Esophagus muscularis mucosa (tissue), 4 donors: ENCODE data around the gene DACT2. TPM values are rescaled to one million over a fixed set of nuclear protein-coding genes. Genes with fewer than 3 reads are reported as not detected.

Source experiments
- DNase-seq: peaks from one replicate; pipeline ENCODE4 v3.0.0-alpha.2; 2017; ENCODE audit errors: extremely low spot score
- H3K27ac ChIP-seq, 4 donors: fragments of 200-600 bp; sonication (generic); replicated peaks in 1 of 4; 1 replicate in 3 of 4; 2 replicates in 1 of 4; pipeline ENCODE4 v1.5.1; 2016 to 2019; ENCODE audit warnings: mild to moderate bottlenecking in 1 of 4
- H3K27me3 ChIP-seq, 4 donors: fragments of 200-600 bp; sonication (generic); one replicate each; pipeline versions ENCODE4 v1.5.1 to v1.6.0; 2016 to 2019
- H3K36me3 ChIP-seq, 4 donors: fragments of 200-600 bp; sonication (generic); one replicate each; pipeline ENCODE4 v1.5.1; 2016 to 2019
- H3K4me1 ChIP-seq, 4 donors: fragments of 200-600 bp; sonication (generic); one replicate each; pipeline ENCODE4 v1.5.1; 2016 to 2019
- H3K4me3 ChIP-seq, 4 donors: fragments of 200-600 bp; sonication (generic); 1 replicate in 2 of 4; 2 replicates in 2 of 4; pipeline ENCODE4 v1.5.1; 2016 to 2019; ENCODE audit warnings: mild to moderate bottlenecking in 4 of 4, moderate library complexity in 1 of 4
- H3K9me3 ChIP-seq, 4 donors: fragments of 200-600 bp; sonication (generic); 1 replicate in 3 of 4; 2 replicates in 1 of 4; pipeline ENCODE4 v1.5.1; 2016 to 2019
- EP300 ChIP-seq: sonication (generic); formaldehyde crosslinking; IDR thresholded peaks from one replicate; pipeline ENCODE4 v1.6.1; 2017; ENCODE audit warnings: antibody characterized with exemption
- POLR2A ChIP-seq: fragments of 450-650 bp; IDR thresholded peaks from one replicate; pipeline ENCODE4 v1.6.1; 2017; ENCODE audit warnings: antibody characterized with exemption, moderate library complexity, mild to moderate bottlenecking, low read depth
- POLR2AphosphoS5 ChIP-seq, 2 donors: sonication (generic); formaldehyde crosslinking; IDR thresholded peaks; one replicate each; pipeline ENCODE4 v1.6.1; 2017; ENCODE audit warnings: antibody characterized with exemption in 2 of 2
- WGBS: methylation state at CpG from one replicate; pipeline ENCODE4 v1.1.5; 2018; 5-methylcytosine and 5-hydroxymethylcytosine counted together
- intact Hi-C: fragments of 100-400 bp; cut with DNase I; formaldehyde crosslinking; loops from one replicate; pipeline ENCODE4 v1.15.1; 2023
- total RNA-seq, 4 donors: library from RNA; depleted of rRNA; stranded (reverse); fragments of >200 nt; gene quantifications; one replicate each; pipeline versions ENCODE4 v1.1.0 to v1.2.1, GENCODE V29; 2016
- TF ChIP-seq, protein P1 (sequence below), 3 experiments: fragments of 200-600 bp in 2 of 3; fragments of 450-650 bp in 1 of 3; sonication (generic) in 2 of 3; IDR thresholded peaks; one replicate each; pipeline ENCODE4 v1.5.1; 2017 to 2019; ENCODE audit warnings: antibody characterized with exemption in 3 of 3, mild to moderate bottlenecking in 2 of 3, moderate library complexity in 1 of 3

Gene DACT2
- total RNA-seq, 4 donors from 2014 or later = 0.83 to 2.5 (median 1.3) TPM

DNA sequence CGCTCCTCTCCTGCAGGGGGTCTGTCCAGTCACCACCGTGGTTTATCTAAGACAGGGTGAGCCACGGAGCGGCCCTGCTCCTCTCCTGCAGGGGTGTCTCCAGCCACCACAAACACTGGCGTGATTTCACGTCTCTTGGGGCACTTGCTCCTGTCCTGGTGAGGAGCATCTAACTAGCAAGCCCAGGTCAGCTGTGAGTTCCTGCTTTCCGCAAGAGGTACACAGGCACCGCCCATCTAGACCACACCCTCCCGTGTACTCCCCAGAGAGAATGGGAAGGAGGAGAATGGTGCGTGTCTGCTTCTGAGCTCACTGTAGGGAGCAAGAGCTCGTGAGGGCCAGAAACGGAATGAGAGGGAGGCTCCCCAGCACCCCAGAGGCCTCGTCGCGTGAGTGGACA, 40.7 kb downstream of the DACT2 start:
- Histone ChIP-seq H3K27ac (no peak overlapping the region), H3K4me1 (no peaks in the 10 kb centered on the region), H3K4me3 (no peak overlapping the region), H3K9me3 (no peaks in the 10 kb centered on the region), H3K27me3 (peaks cover 0 to 62% (median 0%) of the 10 kb centered on the region in 4 donors), H3K36me3 (no peaks in the 10 kb centered on the region)
- no peak for DNase-seq
- WGBS = 88% methylated on average over 15 of the region's 15 CpGs
- TF ChIP-seq POLR2AphosphoS5 (IDR thresholded peaks at IDR 0.05) = no peak
- no peak for TF ChIP-seq POLR2A
- no peak for TF ChIP-seq EP300
- TF ChIP-seq, protein P1, sequence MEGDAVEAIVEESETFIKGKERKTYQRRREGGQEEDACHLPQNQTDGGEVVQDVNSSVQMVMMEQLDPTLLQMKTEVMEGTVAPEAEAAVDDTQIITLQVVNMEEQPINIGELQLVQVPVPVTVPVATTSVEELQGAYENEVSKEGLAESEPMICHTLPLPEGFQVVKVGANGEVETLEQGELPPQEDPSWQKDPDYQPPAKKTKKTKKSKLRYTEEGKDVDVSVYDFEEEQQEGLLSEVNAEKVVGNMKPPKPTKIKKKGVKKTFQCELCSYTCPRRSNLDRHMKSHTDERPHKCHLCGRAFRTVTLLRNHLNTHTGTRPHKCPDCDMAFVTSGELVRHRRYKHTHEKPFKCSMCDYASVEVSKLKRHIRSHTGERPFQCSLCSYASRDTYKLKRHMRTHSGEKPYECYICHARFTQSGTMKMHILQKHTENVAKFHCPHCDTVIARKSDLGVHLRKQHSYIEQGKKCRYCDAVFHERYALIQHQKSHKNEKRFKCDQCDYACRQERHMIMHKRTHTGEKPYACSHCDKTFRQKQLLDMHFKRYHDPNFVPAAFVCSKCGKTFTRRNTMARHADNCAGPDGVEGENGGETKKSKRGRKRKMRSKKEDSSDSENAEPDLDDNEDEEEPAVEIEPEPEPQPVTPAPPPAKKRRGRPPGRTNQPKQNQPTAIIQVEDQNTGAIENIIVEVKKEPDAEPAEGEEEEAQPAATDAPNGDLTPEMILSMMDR (IDR thresholded peaks at IDR 0.05) = no peak
- intact Hi-C loops = no loop called here

DNA sequence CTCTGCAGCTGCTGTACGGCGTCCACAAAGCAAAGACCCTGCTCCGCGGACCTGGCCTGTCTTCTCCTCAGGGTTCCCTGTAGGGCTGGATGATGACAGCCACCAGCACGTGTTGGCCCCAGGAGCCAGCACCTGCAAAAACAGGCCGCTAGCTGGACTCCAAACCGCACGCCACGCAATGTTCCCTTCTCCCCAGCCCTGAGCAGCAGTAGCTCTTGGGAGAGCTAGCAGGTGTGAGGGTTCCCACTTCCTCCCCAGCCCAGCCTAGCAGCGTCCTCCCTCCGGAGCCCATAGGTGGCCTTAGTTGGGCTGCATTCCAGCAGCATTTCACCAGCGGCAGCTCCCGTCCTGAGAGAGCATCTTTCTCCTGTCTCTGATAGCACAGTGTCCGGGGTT, 42.3 kb downstream of the DACT2 start:
- TF ChIP-seq, protein P1 (IDR thresholded peaks at IDR 0.05) = no peak
- TF ChIP-seq EP300 (no peak), POLR2AphosphoS5 (IDR thresholded peaks at IDR 0.05) (no peak), POLR2A (no peak)
- H3K27me3 ChIP-seq = peaks cover 0 to 68% (median 0%) of the 10 kb centered on the region in 4 donors
- no peaks in the 10 kb centered on the region for H3K36me3 ChIP-seq
- 77% methylated on average over 11 of the region's 14 CpGs for WGBS
- DNase-seq = no peak
- intact Hi-C loops = no loop called here
- no peak overlapping the region for H3K27ac ChIP-seq
- H3K4me3 ChIP-seq = no peak overlapping the region
- no peaks in the 10 kb centered on the region for H3K4me1 ChIP-seq
- H3K9me3 ChIP-seq = no peaks in the 10 kb centered on the region

DNA sequence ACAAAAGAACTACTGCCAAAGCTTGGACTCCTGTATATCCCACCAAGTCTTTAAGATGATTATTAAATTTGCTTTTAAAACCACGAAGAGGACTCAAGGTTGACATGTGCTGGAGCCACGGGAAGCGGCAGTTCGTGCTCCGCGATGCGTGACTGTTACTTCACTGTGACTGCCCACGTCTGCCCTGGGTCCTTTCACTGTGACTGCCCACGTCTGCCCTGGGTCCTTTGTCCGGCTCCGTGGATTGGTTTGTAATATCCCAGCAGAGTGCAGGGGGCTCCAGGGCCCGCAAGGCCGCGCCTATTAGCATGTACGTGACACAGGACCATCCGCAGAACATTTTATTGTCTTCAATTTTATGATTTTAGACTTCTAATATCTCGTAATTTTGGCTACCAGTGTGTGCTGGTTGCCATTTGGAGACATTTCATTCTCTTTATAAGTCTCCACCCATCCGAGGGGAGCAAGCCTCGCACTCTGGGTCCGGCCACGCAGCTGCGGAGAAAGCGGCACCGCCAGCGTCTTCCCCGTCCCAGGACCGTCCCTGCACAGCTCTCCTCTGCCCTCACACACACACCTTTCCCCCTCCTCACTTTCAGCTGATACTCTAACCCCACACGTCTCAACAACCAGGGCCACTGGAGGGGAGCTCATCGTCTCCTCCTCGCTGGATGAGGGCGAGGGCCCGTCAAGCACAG, 42.9 kb downstream of the DACT2 start:
- Histone ChIP-seq H3K9me3 (no peaks in the 10 kb centered on the region), H3K36me3 (no peaks in the 10 kb centered on the region), H3K27ac (no peak overlapping the region), H3K4me3 (no peak overlapping the region), H3K27me3 (peaks cover 0 to 68% (median 0%) of the 10 kb centered on the region in 4 donors), H3K4me1 (no peaks in the 10 kb centered on the region)
- no peak for DNase-seq
- TF ChIP-seq POLR2AphosphoS5 (IDR thresholded peaks at IDR 0.05) (no peak), POLR2A (no peak), EP300 (no peak)
- TF ChIP-seq, protein P1 (IDR thresholded peaks at IDR 0.05) = no peak
- WGBS = 88% methylated on average over 32 of the region's 32 CpGs
- intact Hi-C loops = no loop called here

DNA sequence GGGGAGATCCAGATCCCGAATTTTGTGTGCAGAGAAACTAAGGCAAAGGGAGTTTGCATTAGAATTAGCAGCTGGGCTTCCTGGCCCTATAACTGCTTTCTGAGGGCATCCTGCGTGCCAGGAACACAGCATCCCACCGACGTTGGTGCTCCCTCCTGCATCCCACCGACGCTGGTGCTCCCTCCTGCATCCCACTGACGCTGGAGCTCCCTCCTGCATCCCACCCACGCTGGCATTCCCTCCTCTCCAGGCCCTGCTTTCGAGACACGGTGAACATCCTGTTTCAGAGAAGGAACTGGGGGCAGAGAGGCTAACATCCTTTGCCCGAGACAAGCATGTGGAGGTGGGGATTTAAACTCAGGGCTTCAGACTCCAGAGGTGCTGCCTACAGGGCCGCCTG, 44.4 kb downstream of the DACT2 start:
- Histone ChIP-seq H3K9me3 (no peaks in the 10 kb centered on the region), H3K27me3 (peaks cover 0 to 66% (median 0%) of the 10 kb centered on the region in 4 donors), H3K36me3 (no peaks in the 10 kb centered on the region), H3K4me3 (no peak overlapping the region), H3K27ac (no peak overlapping the region), H3K4me1 (no peaks in the 10 kb centered on the region)
- TF ChIP-seq EP300 = no peak
- TF ChIP-seq POLR2AphosphoS5 (IDR thresholded peaks at IDR 0.05) = no peak
- TF ChIP-seq POLR2A = no peak
- TF ChIP-seq, protein P1 (IDR thresholded peaks at IDR 0.05) = no peak
- DNase-seq = no peak
- 75% methylated on average over 11 of the region's 12 CpGs for WGBS
- intact Hi-C loops = no loop called here
